ENCODE results near the gene KCTD15.

KCTD15 gene

GRCh38 chr19:33798681-33799111 is 2.0 kb downstream of the KCTD15 start:
- DNase-seq, result no peak

GRCh38 chr19:33799476-33799875 is 2.8 kb downstream of the KCTD15 start:
- no peak for DNase-seq

- no peak for DNase-seq
Observed at GRCh38 chr19:33800012-33800680, 3.5 kb downstream of the KCTD15 start.

GRCh38 chr19:33801411-33801810 is 4.7 kb downstream of the KCTD15 start:
- DNase-seq, result no peak

GRCh38 chr19:33802001-33802400 is 5.3 kb downstream of the KCTD15 start:
- DNase-seq, result no peak

GRCh38 chr19:33802801-33803200 is 6.1 kb downstream of the KCTD15 start:
- no peak for DNase-seq

GRCh38 chr19:33803383-33803782 is 6.7 kb downstream of the KCTD15 start:
- DNase-seq, result no peak

GRCh38 chr19:33804021-33804799 is 7.5 kb downstream of the KCTD15 start:
- DNase-seq, result no peak

- DNase-seq, result no peak
Observed at GRCh38 chr19:33805313-33805712, 8.6 kb downstream of the KCTD15 start.

- no peak for DNase-seq
Observed at GRCh38 chr19:33805840-33806433, 9.3 kb downstream of the KCTD15 start.

- no peak for DNase-seq
Observed at GRCh38 chr19:33806434-33806881, 9.8 kb downstream of the KCTD15 start.

- no peak for DNase-seq
Observed at GRCh38 chr19:33808399-33808798, 11.7 kb downstream of the KCTD15 start.

- no peak for DNase-seq
Observed at GRCh38 chr19:33809960-33810359, 13.3 kb downstream of the KCTD15 start.

GRCh38 chr19:33810821-33811220 is 14.2 kb downstream of the KCTD15 start:
- DNase-seq, result no peak

- no peak for DNase-seq
Observed at GRCh38 chr19:33811246-33811645, 14.6 kb downstream of the KCTD15 start.

GRCh38 chr19:33811736-33812387 is 15.2 kb downstream of the KCTD15 start:
- no peak for DNase-seq

- no peak for DNase-seq
Observed at GRCh38 chr19:33812388-33813330, 16.0 kb downstream of the KCTD15 start.

- DNase-seq, result no peak
Observed at GRCh38 chr19:33813391-33814101, 16.9 kb downstream of the KCTD15 start.

GRCh38 chr19:33814181-33815165 is 17.8 kb downstream of the KCTD15 start:
- DNase-seq, result no peak

Data from activated CD8-positive, alpha-beta memory T cell treated with anti-CD3 and anti-CD28 coated beads for 24 hours (primary cell).